ENCODE data around the gene INTS7.
"Not testable (repeated sequence)": the region's sequence is repeated elsewhere in the genome, so short reads cannot be mapped to it uniquely, and the experiment has no call there.

Gene INTS7

DNA sequence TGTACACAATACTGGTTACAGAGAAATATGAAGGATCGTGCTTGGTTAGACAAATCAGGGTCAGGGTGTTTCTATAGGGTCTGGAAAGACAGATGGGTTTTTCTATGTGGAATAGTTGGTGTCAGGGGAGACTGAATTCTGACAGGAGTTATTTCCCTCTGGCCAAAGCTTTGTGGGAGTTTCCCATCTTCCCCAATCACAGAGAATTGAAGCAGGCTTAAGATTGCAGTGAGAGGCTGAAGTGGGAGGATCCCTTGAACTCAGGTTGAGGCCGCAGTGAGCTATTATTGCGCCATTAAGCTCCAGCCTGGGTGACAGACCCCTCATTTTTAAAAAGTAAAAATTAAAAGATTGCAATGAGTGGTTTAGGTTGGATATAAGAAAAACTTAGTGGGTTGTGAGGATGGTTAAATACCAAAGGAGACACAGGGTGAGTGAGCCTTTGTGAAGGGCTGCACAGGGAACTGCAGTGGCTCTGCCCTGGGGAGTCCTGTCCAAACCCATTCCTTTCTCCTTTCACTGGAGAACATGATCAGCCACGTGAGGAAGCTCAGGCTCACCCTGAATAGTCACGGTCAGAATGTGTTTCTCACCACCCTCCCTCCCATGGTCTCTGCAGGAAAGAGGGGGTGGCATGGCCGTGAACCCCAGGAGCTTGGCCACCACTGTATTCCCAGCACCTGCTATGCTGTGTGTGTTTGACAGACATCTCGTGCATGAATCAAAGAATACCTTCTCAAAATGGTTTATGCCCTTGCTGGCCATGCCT is 101.2 kb downstream of the INTS7 start:
- no peak for DNase-seq (ENCODE audit: low read depth)

DNA sequence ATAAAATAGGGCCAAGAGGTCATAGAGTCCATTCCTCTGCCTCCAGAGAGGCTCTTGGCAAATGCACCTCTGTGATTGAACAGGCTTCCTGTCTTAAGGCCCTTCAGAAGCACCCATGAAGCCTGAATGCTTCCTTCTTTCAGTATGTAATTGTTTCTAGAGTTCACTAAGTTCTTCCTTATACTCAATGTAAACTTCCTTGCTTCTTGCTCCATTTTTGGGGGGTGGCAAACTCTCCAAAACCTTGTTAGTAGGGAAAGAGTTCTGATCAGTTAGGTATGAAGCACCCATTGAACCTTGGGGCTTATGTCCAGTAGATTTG is 102.5 kb downstream of the INTS7 start:
- DNase-seq (ENCODE audit: low read depth) = no peak

- DNase-seq (ENCODE audit: low read depth) = no peak
Observed at GRCh38 chr1:211932231-211932932, 103.0 kb downstream of the INTS7 start.

DNA sequence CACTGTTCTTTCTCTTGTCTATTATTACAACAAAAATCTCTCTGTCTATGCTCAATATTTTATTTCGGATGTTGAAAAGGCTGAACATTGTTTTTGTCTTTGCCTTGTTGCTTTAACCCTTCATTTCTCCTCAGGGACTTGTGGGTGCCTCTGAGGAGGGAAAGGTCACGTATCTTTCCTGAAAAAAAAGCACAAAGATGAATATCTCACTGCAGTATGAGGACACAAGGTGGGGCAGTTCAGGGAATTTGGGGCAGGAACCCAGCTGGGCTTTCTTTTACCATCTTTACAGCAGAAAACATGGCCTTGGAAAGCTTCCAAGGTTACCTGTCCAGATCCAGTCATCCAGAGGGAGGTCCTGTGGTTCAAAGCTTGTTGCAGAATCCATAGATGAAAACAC is 105.7 kb downstream of the INTS7 start:
- DNase-seq (ENCODE audit: low read depth) = no peak

- no peak for DNase-seq (ENCODE audit: low read depth)
Observed at GRCh38 chr1:211928993-211929637, 106.2 kb downstream of the INTS7 start.

DNA sequence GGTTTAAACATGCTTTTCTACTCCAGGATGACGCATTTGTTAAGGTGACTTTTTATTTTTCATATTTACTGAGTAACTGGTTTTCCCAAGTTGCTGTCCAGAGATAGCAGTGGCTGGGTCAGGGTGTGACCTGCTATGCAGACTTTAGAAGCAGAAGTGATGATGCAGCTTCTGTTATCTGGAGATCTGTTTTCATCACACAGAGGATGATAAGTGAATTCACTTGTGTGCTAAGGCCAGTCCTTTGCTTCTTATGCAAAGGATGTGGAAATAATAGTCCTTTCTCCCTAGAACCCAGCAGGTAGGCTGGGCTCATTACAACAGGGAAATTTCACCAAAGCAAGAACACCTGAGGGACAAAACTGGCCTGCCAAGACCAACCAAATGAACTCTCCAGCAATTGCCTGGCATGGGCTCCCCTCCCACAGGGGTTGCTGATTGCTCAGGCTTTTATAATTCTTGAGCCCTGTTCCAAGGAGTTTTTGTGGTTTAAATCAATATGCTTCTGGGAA is 107.0 kb downstream of the INTS7 start:
- DNase-seq (ENCODE audit: low read depth) = no peak

DNA sequence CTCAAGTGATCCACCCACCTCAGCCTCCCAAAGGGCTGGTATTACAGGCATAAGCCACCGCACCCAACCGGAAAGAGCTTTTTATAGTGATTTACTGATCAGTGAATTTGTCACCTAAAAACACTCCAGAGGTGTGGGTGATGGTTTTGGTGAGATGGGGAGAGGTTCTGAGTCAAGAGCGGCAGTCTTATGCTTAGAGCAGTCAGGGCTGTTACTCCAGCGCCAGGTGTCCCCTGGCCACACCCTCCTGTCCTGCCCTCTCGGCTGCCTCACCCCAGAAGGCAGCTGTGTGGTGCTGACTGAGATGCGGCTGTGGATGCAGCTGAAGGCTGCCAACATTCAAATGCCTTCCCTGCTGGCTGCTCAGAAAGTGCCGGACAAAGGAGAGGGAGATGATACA is 110.3 kb downstream of the INTS7 start:
- DNase-seq (ENCODE audit: low read depth) = no peak

DNA sequence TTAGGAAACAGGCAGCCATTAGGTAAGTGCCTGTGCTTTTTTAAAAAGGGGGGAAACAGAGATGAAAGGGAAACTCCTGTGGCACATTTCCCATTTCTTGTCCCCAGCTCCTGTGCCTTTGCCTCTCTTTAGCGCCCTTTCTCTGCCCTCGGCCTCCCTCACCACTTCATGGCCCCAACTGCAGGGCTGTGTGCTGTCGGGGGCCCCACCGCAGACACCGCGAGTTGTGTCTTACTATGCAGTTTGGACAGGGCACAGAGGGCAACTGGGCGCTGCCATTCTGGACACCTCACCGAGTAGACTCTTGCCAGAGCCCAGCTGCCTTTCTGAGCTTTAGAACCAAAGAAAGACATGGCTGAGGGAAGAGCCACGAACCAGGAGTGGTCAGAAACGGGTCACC is 111.1 kb downstream of the INTS7 start:
- no peak for DNase-seq (ENCODE audit: low read depth)

DNA sequence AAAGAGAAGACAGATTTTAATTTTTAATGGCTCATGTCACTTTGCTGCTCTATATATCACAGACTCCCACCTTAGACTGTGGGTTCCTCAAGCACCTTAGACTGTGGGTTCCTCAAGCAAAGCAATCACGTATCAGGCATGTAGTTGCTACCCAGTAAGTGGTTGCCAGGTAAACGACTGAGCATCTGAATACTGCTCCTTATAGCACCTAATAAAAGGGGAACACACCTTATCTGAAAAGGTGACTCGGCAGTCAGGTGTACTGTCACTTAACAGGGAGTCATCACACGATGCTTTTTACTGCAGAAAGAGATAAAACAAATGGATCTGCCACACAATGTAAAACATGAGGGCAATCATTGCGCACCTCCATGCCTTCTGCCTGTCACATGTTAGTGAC is 112.3 kb downstream of the INTS7 start:
- no peak for DNase-seq (ENCODE audit: low read depth)

DNA sequence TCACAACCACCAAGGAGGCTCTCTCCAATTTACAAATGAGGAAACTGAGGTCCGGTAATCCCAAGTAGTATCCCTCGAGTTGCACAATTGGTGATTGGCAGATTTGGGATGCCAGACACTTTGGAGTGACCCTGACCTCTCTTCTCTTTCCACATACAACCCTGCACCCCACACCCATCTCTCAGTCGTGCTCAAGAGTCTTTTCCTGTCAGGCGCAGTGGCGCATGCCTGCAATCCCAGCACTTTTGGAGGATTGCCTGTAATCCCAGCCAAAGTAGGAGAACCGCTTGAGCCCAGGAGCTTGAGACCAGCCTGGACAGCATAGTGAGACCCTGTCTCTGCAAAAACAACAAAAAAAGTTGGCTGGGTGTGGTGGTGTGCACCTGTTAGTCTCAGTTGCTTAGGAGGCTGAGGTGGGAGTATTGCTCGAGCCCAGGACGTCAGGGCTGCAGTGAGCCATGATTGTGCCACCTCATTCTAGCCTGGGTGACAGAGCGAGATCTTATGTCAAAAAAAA is 113.7 kb downstream of the INTS7 start:
- no peak for DNase-seq (ENCODE audit: low read depth)

DNA sequence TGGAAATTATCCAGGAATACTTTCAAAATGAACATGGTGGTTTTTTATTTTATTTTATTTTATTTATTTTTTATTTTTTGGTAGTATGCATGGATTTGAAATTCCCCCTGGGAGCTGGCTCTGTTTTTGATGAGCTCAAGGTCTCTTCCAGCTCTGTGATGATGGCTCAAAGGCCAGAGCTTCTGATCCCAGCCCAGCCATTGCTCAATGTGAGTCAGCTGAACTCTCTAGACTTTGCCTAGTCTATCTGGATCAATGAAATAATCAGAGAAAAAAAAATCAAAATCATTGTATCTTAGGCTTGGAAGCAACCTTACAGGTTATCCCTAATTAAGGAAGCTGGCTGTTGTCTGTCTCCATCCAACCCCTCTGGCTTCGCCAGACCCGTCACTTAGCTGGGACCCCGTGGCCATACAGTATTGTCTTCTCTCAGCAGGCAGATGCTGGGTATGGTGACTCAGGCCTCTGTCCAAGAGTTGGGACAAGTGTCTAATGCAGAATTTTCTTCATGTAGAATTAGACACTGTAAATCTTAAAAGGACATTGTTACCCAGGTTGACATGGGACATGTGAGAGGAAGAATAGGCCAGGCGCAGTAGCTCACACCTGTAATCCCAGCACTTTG is 114.6 kb downstream of the INTS7 start:
- DNase-seq (ENCODE audit: low read depth) = no peak

DNA sequence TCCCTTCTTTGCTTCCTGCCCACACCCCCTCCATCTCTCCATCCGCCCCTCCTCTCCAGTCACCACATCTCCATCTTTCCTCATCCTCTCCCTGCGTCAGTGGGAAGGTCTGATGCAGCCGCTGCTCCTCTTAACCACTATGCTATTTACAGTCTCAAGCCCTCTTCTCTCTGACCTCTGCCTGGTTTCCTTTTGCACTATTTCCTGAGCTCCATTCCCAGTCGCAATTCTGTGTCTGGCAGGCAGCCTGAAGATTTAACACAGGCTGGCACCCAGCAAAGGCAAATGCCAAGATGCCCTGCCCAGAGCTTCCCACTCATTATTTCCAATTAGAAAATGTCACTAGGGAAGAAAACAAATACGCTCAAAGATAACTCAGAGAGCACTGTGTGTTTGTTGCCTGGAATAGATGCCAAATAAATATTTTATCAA is 115.2 kb downstream of the INTS7 start:
- no peak for DNase-seq (ENCODE audit: low read depth)

GRCh38 chr1:211918843-211919414 is 116.4 kb downstream of the INTS7 start:
- no peak for DNase-seq (ENCODE audit: low read depth)

GRCh38 chr1:211916458-211916857 is 118.9 kb downstream of the INTS7 start:
- DNase-seq (ENCODE audit: low read depth) = not testable (repeated sequence)

GRCh38 chr1:211915924-211916323 is 119.4 kb downstream of the INTS7 start:
- DNase-seq (ENCODE audit: low read depth) = no peak

GRCh38 chr1:211912844-211913432 is 122.4 kb downstream of the INTS7 start:
- DNase-seq (ENCODE audit: low read depth) = no peak

DNA sequence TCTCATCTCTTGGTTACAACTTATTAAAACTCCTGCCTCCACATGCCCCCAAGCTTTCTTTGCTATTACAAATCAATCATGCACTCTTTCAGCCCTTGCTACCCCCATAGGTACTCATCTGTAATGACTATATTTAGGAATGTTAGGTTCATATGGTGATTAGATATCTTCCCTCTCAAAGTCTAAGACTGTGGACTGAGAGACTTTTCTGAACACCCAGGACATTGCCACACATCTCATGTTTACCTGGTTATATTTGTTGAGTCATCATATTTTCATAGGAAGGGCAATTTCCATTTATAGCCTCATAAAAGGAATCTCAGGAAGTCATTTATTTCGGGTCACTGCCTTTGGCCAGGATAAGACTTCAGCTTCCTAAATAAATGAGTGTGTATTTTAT is 123.3 kb downstream of the INTS7 start:
- DNase-seq (ENCODE audit: low read depth) = peak; percentile 1

- DNase-seq (ENCODE audit: low read depth) = no peak
Observed at GRCh38 chr1:211910913-211911485, 124.4 kb downstream of the INTS7 start.

- no peak for DNase-seq (ENCODE audit: low read depth)
Observed at GRCh38 chr1:211910113-211910884, 125.1 kb downstream of the INTS7 start.

DNA sequence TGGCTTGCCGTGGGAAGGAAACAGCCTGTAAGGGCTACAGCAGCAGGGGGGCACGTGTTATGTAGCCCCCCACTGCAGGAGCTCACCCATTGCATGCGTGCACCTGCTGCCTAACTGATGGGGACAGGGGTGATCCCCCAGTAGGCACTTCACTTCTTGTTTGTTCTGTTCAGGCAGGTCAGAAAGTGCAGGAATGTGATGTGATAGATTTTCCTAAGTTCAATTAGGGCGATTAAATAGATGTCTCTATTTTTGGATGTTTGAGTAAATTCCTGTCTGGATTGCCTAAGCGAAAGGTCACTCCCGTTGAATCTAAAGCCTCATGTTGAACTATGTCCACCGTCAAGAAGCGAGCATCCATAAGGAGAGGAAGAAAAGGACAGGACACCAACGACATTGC is 126.0 kb downstream of the INTS7 start:
- DNase-seq (ENCODE audit: low read depth) = no peak

DNA sequence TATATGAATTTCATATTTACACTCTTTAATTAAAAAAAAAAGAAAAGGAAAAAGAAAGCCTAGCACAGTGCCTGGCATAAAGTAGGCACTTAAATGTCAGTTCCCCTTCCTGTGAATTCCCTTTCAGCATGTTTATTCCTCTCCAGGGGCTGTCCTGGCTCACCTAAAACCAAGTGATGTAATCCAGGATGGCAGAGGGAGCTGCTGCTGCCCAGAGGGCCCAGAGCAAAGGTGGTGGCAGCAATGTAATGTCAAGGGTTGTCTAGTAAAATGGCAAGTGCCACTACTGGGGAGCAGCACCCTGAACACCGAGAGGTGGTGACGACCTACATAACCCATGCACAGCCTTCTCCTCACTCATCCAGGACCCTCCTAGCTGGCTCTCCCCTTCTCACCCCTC is 126.4 kb downstream of the INTS7 start:
- no peak for DNase-seq (ENCODE audit: low read depth)
